K562 treated with DMSO at 1 percent for 48 hours (cell line): Measurements from ENCODE around the gene DYNC2LI1. TPM values are rescaled to one million over a fixed set of nuclear protein-coding genes. Genes with fewer than 3 reads are reported as not detected.

Experiments used
- total RNA-seq: library from RNA; unstranded; fragments of 300-600 nt; gene quantifications from 2 replicates; pipeline ENCODE4 v1.2.3, GENCODE V29; 2022; ENCODE audit warnings: low replicate concordance; ENCODE audit errors: extremely low read depth

Gene DYNC2LI1
- total RNA-seq, result not detected in 2 replicates

DNA sequence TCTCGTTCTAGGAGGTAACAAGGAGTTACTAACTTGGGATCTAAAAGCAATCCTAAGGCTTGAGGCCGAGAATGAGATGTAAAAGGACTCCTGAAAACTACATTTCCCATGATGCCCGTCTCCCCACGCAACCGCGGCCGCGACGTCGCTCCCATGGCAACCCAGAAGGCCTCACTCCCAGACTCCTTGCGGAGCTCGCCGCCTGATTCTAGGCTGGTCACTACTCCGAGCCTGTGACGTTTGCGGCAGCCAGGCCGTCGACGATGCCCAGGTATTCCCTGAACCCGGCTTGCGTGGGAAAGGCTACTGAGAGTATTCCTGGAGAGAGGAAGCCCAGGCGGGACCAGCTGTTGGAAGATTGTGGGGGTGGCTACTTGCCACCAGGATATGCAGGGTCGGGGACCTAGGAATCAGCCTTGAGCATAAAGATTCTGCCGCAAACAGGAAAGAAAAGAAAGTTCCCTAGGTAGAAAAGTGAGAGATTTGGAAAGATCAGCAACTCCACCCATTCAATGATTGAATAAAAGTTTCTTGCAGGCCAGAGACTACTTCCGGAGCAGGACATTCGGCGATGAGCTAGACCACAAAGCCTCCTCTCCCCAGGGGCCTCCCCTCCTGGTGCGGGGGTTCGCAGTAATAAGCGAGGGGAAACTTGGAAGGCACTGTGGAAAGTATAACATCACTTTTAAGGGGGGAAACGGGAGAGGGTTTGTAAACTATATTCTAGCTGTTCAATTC is at the start of gene DYNC2LI1:
DYNC2LI1 (plus strand) TSS at position 164 of the 738 bp plus-strand sequence; CDS start at position 264, 100 bp downstream.

DNA sequence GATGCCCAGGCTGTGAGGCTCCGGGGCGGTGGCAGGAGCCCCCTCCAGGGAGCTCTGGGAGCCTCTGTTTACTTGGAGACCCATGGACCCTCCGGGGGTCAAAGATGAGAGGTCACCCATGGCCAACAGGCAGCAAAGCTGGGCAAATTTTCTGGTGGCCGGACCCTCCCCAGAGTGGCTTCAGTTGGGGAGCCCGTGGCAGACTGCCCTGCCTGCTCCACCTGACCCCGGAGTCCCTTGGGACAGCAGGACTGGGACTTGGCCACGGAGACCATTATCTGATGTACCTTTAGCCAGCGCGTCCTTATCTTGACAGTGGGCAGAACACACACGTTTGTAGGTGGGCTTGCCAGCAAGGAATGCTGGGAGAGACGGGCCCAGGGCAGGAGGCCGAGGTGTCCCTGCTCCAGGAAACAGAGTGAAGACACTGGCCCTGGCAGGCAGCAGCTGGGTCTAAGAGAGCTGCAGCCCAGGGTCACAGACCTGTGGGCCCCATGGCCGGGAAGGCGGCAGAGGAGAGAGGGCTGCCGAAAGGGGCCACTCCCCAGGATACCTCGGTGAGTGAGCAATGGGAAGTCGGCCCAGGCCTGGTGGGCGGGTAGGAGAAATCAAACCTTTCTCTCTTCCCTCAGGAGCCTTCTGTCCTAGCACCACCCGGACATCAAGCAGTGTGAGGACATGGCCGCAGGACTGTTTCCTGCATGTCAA is 64.9 kb downstream of the DYNC2LI1 start, which contains the start of the genes ABCG5 and ABCG8:
ABCG5 (minus strand) TSS at position 280 of the 708 bp plus-strand sequence; CDS start at position 120, 160 bp downstream.
ABCG8 (plus strand) TSS at position 412 of the 708 bp plus-strand sequence; CDS start at position 495, 83 bp downstream.

Other genes starting within 250 kb of the DYNC2LI1 start
- gene THADA, start 178.0 kb upstream of the DYNC2LI1 start, total RNA-seq, result not detected in 2 replicates
- not detected in 2 replicates for gene PLEKHH2, start 136.8 kb upstream of the DYNC2LI1 start, total RNA-seq
- gene C1GALT1C1L, start 97.6 kb upstream of the DYNC2LI1 start, total RNA-seq, result not detected in 2 replicates
- gene ABCG5, start 64.8 kb downstream of the DYNC2LI1 start, total RNA-seq, result not detected in 2 replicates
- not detected in 2 replicates for gene ABCG8, start 64.9 kb downstream of the DYNC2LI1 start, total RNA-seq
- gene LRPPRC, start 221.9 kb downstream of the DYNC2LI1 start, total RNA-seq, result not detected in 2 replicates